Memory B cell (primary cell): Measurements from ENCODE around the gene PIK3C3.
A peak's percentile ranks its signal among the peaks of the same experiment; 100 is the strongest.

Experiments
- ATAC-seq: fragments of 150-1000 bp; cut with Tn5 transposase; 2 replicates; pipeline ENCODE4 v1.10.0; 2021; ENCODE audit warnings: low read depth, mild to moderate bottlenecking, moderate library complexity
- DNase-seq, 2 donors: peaks; one replicate each; pipeline ENCODE4 v3.0.0; 2022; ENCODE audit warnings: low spot score in 2 of 2
- H3K27ac Mint-ChIP-seq: one replicate; pipeline ENCODE4 v1.8.0; 2022; ENCODE audit warnings: mild to moderate bottlenecking, moderate library complexity, mixed read lengths
- H3K27me3 Mint-ChIP-seq: one replicate; pipeline ENCODE4 v1.8.0; 2022; ENCODE audit warnings: mixed read lengths
- H3K36me3 Mint-ChIP-seq: one replicate; pipeline ENCODE4 v1.8.0; 2022; ENCODE audit warnings: mild to moderate bottlenecking, mixed read lengths
- H3K4me1 Mint-ChIP-seq: one replicate; pipeline ENCODE4 v1.8.0; 2022; ENCODE audit warnings: mixed read lengths
- H3K4me3 Mint-ChIP-seq: one replicate; pipeline ENCODE4 v1.8.0; 2022; ENCODE audit warnings: mild to moderate bottlenecking, moderate library complexity, mixed read lengths
- H3K9me3 Mint-ChIP-seq: one replicate; pipeline ENCODE4 v1.8.0; 2022; ENCODE audit warnings: mixed read lengths

PIK3C3 gene

GRCh38 chr18:41940506-41941215 is 14.4 kb upstream of the PIK3C3 start:
- no peaks in the 10 kb centered on the region for H3K36me3 Mint-ChIP-seq
- H3K9me3 Mint-ChIP-seq: no peaks in the 10 kb centered on the region
- ATAC-seq (no peak), DNase-seq (no peak)
- no peak overlapping the region for H3K27ac Mint-ChIP-seq
- no peak overlapping the region for H3K4me3 Mint-ChIP-seq
- H3K27me3 Mint-ChIP-seq: peaks cover 16% of the 10 kb centered on the region
- peaks cover 7% of the 10 kb centered on the region for H3K4me1 Mint-ChIP-seq

GRCh38 chr18:41942254-41942653 is 12.8 kb upstream of the PIK3C3 start:
- no peaks in the 10 kb centered on the region for H3K9me3 Mint-ChIP-seq
- H3K4me3 Mint-ChIP-seq: no peak overlapping the region
- no peaks in the 10 kb centered on the region for H3K36me3 Mint-ChIP-seq
- DNase-seq (no peak), ATAC-seq (no peak)
- peaks cover 2% of the 10 kb centered on the region for H3K4me1 Mint-ChIP-seq
- peaks cover 21% of the 10 kb centered on the region for H3K27me3 Mint-ChIP-seq
- H3K27ac Mint-ChIP-seq: no peak overlapping the region

GRCh38 chr18:41948544-41949110 is 6.4 kb upstream of the PIK3C3 start:
- Mint-ChIP-seq H3K27me3 (peaks cover 19% of the 10 kb centered on the region), H3K9me3 (no peaks in the 10 kb centered on the region), H3K27ac (no peak overlapping the region), H3K4me1 (no peaks in the 10 kb centered on the region), H3K4me3 (no peak overlapping the region), H3K36me3 (no peaks in the 10 kb centered on the region)
- ATAC-seq: no peak
- DNase-seq: no peak

GRCh38 chr18:41949206-41949920 is 5.7 kb upstream of the PIK3C3 start:
- no peak for DNase-seq
- H3K9me3 Mint-ChIP-seq: no peaks in the 10 kb centered on the region
- H3K4me1 Mint-ChIP-seq: no peaks in the 10 kb centered on the region
- no peak for ATAC-seq
- H3K27me3 Mint-ChIP-seq: peaks cover 16% of the 10 kb centered on the region
- H3K4me3 Mint-ChIP-seq: no peak overlapping the region
- no peaks in the 10 kb centered on the region for H3K36me3 Mint-ChIP-seq
- H3K27ac Mint-ChIP-seq: no peak overlapping the region

- H3K27me3 Mint-ChIP-seq: peaks cover 1% of the 10 kb centered on the region
- peaks cover 11% of the 10 kb centered on the region for H3K36me3 Mint-ChIP-seq
- ATAC-seq: no peak
- H3K27ac Mint-ChIP-seq: peak overlapping the region; percentile 99
- no peak for DNase-seq
- H3K4me1 Mint-ChIP-seq: peaks cover 21% of the 10 kb centered on the region
- no peaks in the 10 kb centered on the region for H3K9me3 Mint-ChIP-seq
- peak overlapping the region; percentile 100 for H3K4me3 Mint-ChIP-seq
These were observed 654 bp downstream of the PIK3C3 start for GRCh38 chr18:41955688-41956087.

- Mint-ChIP-seq H3K27me3 (no peaks in the 10 kb centered on the region), H3K36me3 (peaks cover 14% of the 10 kb centered on the region), H3K4me3 (no peak overlapping the region), H3K27ac (no peak overlapping the region), H3K9me3 (no peaks in the 10 kb centered on the region), H3K4me1 (peaks cover 23% of the 10 kb centered on the region)
- no peak for ATAC-seq
- no peak for DNase-seq
These were observed 4.0 kb downstream of the PIK3C3 start for GRCh38 chr18:41959045-41959444.

GRCh38 chr18:41965634-41966255 is 10.7 kb downstream of the PIK3C3 start:
- H3K9me3 Mint-ChIP-seq: no peaks in the 10 kb centered on the region
- no peak overlapping the region for H3K4me3 Mint-ChIP-seq
- H3K27ac Mint-ChIP-seq: no peak overlapping the region
- ATAC-seq (no peak), DNase-seq (no peak)
- H3K27me3 Mint-ChIP-seq: no peaks in the 10 kb centered on the region
- H3K4me1 Mint-ChIP-seq: peaks cover 5% of the 10 kb centered on the region
- peaks cover 20% of the 10 kb centered on the region for H3K36me3 Mint-ChIP-seq

- peaks cover 20% of the 10 kb centered on the region for H3K36me3 Mint-ChIP-seq
- no peak overlapping the region for H3K4me3 Mint-ChIP-seq
- H3K27ac Mint-ChIP-seq: no peak overlapping the region
- no peaks in the 10 kb centered on the region for H3K9me3 Mint-ChIP-seq
- peaks cover 5% of the 10 kb centered on the region for H3K4me1 Mint-ChIP-seq
- no peaks in the 10 kb centered on the region for H3K27me3 Mint-ChIP-seq
- DNase-seq (no peak), ATAC-seq (no peak)
These were observed 11.9 kb downstream of the PIK3C3 start for GRCh38 chr18:41966943-41967342.

- Mint-ChIP-seq H3K9me3 (no peaks in the 10 kb centered on the region), H3K36me3 (peaks cover 20% of the 10 kb centered on the region), H3K4me3 (no peak overlapping the region), H3K4me1 (peaks cover 5% of the 10 kb centered on the region), H3K27me3 (no peaks in the 10 kb centered on the region), H3K27ac (no peak overlapping the region)
- ATAC-seq (no peak), DNase-seq (no peak)
These were observed 12.6 kb downstream of the PIK3C3 start for GRCh38 chr18:41967680-41968079.

GRCh38 chr18:41969881-41970280 is 14.8 kb downstream of the PIK3C3 start:
- Mint-ChIP-seq H3K4me1 (peaks cover 5% of the 10 kb centered on the region), H3K4me3 (no peak overlapping the region), H3K27me3 (no peaks in the 10 kb centered on the region), H3K27ac (no peak overlapping the region), H3K36me3 (peaks cover 21% of the 10 kb centered on the region), H3K9me3 (no peaks in the 10 kb centered on the region)
- ATAC-seq (no peak), DNase-seq (no peak)

- H3K4me3 Mint-ChIP-seq: no peak overlapping the region
These were observed 17.3 kb downstream of the PIK3C3 start for GRCh38 chr18:41972067-41972925.

GRCh38 chr18:41973983-41974382 is 18.9 kb downstream of the PIK3C3 start:
- peaks cover 12% of the 10 kb centered on the region for H3K36me3 Mint-ChIP-seq
- ATAC-seq (no peak), DNase-seq (no peak)
- no peaks in the 10 kb centered on the region for H3K27me3 Mint-ChIP-seq
- no peak overlapping the region for H3K27ac Mint-ChIP-seq
- H3K9me3 Mint-ChIP-seq: no peaks in the 10 kb centered on the region
- no peak overlapping the region for H3K4me3 Mint-ChIP-seq
- peaks cover 4% of the 10 kb centered on the region for H3K4me1 Mint-ChIP-seq

More at GRCh38 chr18:41972067-41972925, 17.3 kb downstream of the PIK3C3 start:
- no peak overlapping the region for H3K27ac Mint-ChIP-seq
- DNase-seq: no peak
- no peaks in the 10 kb centered on the region for H3K9me3 Mint-ChIP-seq
- H3K4me1 Mint-ChIP-seq: peaks cover 7% of the 10 kb centered on the region
- peaks cover 19% of the 10 kb centered on the region for H3K36me3 Mint-ChIP-seq
- no peak for ATAC-seq
- no peaks in the 10 kb centered on the region for H3K27me3 Mint-ChIP-seq

GRCh38 chr18:41974796-41975201 is 19.8 kb downstream of the PIK3C3 start:
- Mint-ChIP-seq H3K9me3 (no peaks in the 10 kb centered on the region), H3K36me3 (peaks cover 12% of the 10 kb centered on the region), H3K4me1 (peaks cover 4% of the 10 kb centered on the region), H3K4me3 (no peak overlapping the region), H3K27ac (no peak overlapping the region), H3K27me3 (no peaks in the 10 kb centered on the region)
- ATAC-seq (no peak), DNase-seq (no peak)
